Mammary epithelial cell (primary cell): ENCODE data around the gene DNPEP.

Experiments used
- CTCF ChIP-seq, 2 donors: IDR thresholded peaks in 1 of 2; conservative IDR thresholded peaks in 1 of 2; 2 replicates each; pipeline ENCODE4 v1.5.1; 2011 to 2012; ENCODE audit warnings: inconsistent platforms in 2 of 2, low read length in 2 of 2, mild to moderate bottlenecking in 2 of 2, control low read depth in 1 of 2, low read depth in 1 of 2; ENCODE audit not compliant: insufficient read depth in 1 of 2; ENCODE audit errors: extremely low read depth in 1 of 2
- EZH2 ChIP-seq: IDR thresholded peaks from 2 replicates; pipeline ENCODE4 v1.6.1; 2012; ENCODE audit warnings: low read length, inconsistent platforms, borderline replicate concordance

DNA sequence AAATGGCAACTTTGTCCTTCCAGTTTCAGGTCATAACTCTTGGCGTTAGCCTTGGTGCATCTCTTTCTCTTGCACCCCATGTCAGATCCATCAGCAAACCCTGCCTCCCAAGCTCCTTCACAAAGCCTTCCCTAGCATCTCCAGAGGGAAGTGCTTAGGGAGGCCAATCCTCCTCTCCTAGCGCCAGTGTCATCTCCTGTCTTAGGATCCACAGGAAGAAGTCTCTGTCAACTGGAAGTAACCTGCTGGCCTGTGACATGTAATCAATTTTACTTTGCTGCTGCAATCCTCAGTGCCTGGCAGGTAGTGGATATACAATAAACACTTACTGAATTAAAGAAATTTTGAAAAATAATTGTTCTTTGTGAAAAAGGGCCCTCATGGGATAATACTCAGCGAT is 7.9 kb upstream of the DNPEP start:
- TF ChIP-seq CTCF (conservative IDR thresholded peaks at IDR 0.05 in 1 of 2, IDR thresholded peaks at IDR 0.05 in 1 of 2; ENCODE audit: extremely low read depth in 1 of 2, insufficient read depth in 1 of 2, low read depth in 1 of 2, low read length in 2 of 2) (no peak), EZH2 (no peak)
